ENCODE data around the gene RHOB.
"Not testable (repeated sequence)": the region's sequence is repeated elsewhere in the genome, so short reads cannot be mapped to it uniquely, and the experiment has no call there.

RHOB gene

GRCh38 chr2:20410556-20411277 lies 36.2 kb upstream of the RHOB start:
- no peak for DNase-seq
- H3K4me1 ChIP-seq (ENCODE audit: control insufficient read depth, insufficient read depth, low read length, poor library complexity, severe bottlenecking), result no peaks in the 10 kb centered on the region

GRCh38 chr2:20411361-20411894 lies 35.4 kb upstream of the RHOB start:
- no peak overlapping the region for H3K27ac ChIP-seq (ENCODE audit: insufficient read depth, low read length, poor library complexity, severe bottlenecking)
- no peaks in the 10 kb centered on the region for H3K4me1 ChIP-seq (ENCODE audit: control insufficient read depth, insufficient read depth, low read length, poor library complexity, severe bottlenecking)
- no peaks in the 10 kb centered on the region for H3K36me3 ChIP-seq (ENCODE audit: control insufficient read depth, insufficient read depth, low read length)
- no peaks in the 10 kb centered on the region for H3K27me3 ChIP-seq (replicated peaks; ENCODE audit: control insufficient read depth, insufficient read depth, low read length, poor library complexity, severe bottlenecking)
- no peaks in the 10 kb centered on the region for H3K9me3 ChIP-seq (ENCODE audit: control insufficient read depth, low read length)
- no peak overlapping the region for H3K4me3 ChIP-seq (ENCODE audit: insufficient read depth, low read depth, low read length, poor library complexity, severe bottlenecking)
- peak; percentile 33 to 46 (median 42) for DNase-seq

More at GRCh38 chr2:20410556-20411277, 36.2 kb upstream of the RHOB start:
- Histone ChIP-seq H3K9me3 (ENCODE audit: control insufficient read depth, low read length) (no peaks in the 10 kb centered on the region), H3K4me3 (ENCODE audit: insufficient read depth, low read depth, low read length, poor library complexity, severe bottlenecking) (no peak overlapping the region), H3K36me3 (ENCODE audit: control insufficient read depth, insufficient read depth, low read length) (no peaks in the 10 kb centered on the region), H3K27ac (ENCODE audit: insufficient read depth, low read length, poor library complexity, severe bottlenecking) (no peak overlapping the region), H3K27me3 (replicated peaks; ENCODE audit: control insufficient read depth, insufficient read depth, low read length, poor library complexity, severe bottlenecking) (no peaks in the 10 kb centered on the region)

DNA sequence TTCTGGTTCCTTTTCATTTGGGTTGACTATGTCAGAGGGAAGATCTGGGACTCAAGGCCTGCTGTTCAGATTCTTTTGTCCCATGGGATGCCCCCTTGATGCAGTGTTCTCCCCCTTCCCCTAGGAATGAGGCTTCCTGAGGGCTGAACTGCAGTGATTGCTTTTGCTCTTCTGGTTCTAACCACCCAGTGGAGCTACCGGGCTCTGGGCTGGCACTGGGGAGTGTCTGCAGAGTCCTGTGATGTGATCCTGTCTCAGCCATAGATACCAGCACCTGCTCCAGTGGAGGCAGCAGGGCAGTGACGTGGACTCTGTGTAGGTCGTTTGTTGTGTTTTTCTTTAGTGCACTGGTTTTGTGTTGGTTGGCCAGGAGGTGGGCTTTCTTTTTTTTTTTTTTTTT lies 32.1 kb upstream of the RHOB start:
- no peak overlapping the region for H3K27ac ChIP-seq (ENCODE audit: insufficient read depth, low read length, poor library complexity, severe bottlenecking)
- H3K4me3 ChIP-seq (ENCODE audit: insufficient read depth, low read depth, low read length, poor library complexity, severe bottlenecking), result no peak overlapping the region
- no peaks in the 10 kb centered on the region for H3K27me3 ChIP-seq (replicated peaks; ENCODE audit: control insufficient read depth, insufficient read depth, low read length, poor library complexity, severe bottlenecking)
- H3K4me1 ChIP-seq (ENCODE audit: control insufficient read depth, insufficient read depth, low read length, poor library complexity, severe bottlenecking), result no peaks in the 10 kb centered on the region
- no peaks in the 10 kb centered on the region for H3K9me3 ChIP-seq (ENCODE audit: control insufficient read depth, low read length)
- DNase-seq, result no peak
- H3K36me3 ChIP-seq (ENCODE audit: control insufficient read depth, insufficient read depth, low read length), result no peaks in the 10 kb centered on the region

DNA sequence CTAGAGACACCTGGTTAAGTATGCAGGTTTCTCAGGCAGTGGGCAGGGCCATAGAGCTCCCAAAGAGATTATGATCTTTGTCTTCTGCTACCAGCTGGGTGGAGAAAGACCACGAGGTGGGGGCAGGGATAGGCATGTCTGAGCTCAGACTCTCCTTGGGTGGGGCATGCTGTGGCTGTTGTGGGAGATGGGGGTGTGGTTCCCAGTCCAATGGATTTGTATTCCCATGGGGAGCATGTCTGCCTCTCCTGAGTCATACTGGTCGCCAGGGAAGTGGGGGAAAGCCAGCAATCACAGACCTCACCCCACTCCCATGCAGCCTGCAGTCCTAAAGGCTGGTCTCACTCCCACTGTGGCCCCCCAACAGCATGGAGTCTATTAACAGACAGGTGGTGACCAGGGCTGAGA lies 31.4 kb upstream of the RHOB start:
- Histone ChIP-seq H3K4me3 (ENCODE audit: insufficient read depth, low read depth, low read length, poor library complexity, severe bottlenecking) (no peak overlapping the region), H3K9me3 (ENCODE audit: control insufficient read depth, low read length) (no peaks in the 10 kb centered on the region), H3K4me1 (ENCODE audit: control insufficient read depth, insufficient read depth, low read length, poor library complexity, severe bottlenecking) (no peaks in the 10 kb centered on the region), H3K36me3 (ENCODE audit: control insufficient read depth, insufficient read depth, low read length) (no peaks in the 10 kb centered on the region), H3K27ac (ENCODE audit: insufficient read depth, low read length, poor library complexity, severe bottlenecking) (no peak overlapping the region), H3K27me3 (replicated peaks; ENCODE audit: control insufficient read depth, insufficient read depth, low read length, poor library complexity, severe bottlenecking) (no peaks in the 10 kb centered on the region)
- DNase-seq, result no peak

- DNase-seq, result no peak
- no peaks in the 10 kb centered on the region for H3K4me1 ChIP-seq (ENCODE audit: control insufficient read depth, insufficient read depth, low read length, poor library complexity, severe bottlenecking)
- no peaks in the 10 kb centered on the region for H3K9me3 ChIP-seq (ENCODE audit: control insufficient read depth, low read length)
- H3K36me3 ChIP-seq (ENCODE audit: control insufficient read depth, insufficient read depth, low read length), result no peaks in the 10 kb centered on the region
- H3K27ac ChIP-seq (ENCODE audit: insufficient read depth, low read length, poor library complexity, severe bottlenecking), result no peak overlapping the region
- H3K27me3 ChIP-seq (replicated peaks; ENCODE audit: control insufficient read depth, insufficient read depth, low read length, poor library complexity, severe bottlenecking), result no peaks in the 10 kb centered on the region
- no peak overlapping the region for H3K4me3 ChIP-seq (ENCODE audit: insufficient read depth, low read depth, low read length, poor library complexity, severe bottlenecking)
These were observed 30.2 kb upstream of the RHOB start for GRCh38 chr2:20416723-20417122.

DNA sequence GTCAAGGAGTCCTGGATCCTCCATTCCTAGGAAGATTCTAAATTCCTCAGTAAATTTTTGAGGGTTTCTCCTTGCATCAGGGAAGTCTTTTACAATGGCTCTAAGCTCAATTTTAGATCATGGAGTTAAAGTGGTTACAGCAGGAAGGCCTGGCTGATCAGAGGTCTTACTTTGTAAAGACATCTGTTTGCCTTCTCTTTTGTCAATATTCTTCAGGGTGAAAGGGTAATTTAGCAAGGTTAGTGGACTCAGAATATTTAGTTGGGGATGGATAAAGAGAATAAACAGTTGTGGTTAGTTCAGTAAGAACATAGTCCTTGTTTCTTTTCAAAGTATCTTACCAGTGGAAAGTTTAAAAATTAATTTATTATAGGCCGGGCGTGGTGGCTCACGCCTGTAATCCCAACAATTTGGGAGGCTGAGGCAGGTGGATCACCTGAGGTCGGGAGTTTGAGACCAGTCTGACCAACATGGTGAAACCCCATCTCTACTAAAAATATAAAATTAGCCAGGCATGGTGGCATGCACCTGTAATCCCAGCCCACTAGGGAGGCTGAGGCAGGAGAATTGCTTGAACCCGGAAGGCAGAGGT lies 29.5 kb upstream of the RHOB start:
- H3K27me3 ChIP-seq (replicated peaks; ENCODE audit: control insufficient read depth, insufficient read depth, low read length, poor library complexity, severe bottlenecking); H3K36me3 ChIP-seq (ENCODE audit: control insufficient read depth, insufficient read depth, low read length); H3K4me1 ChIP-seq (ENCODE audit: control insufficient read depth, insufficient read depth, low read length, poor library complexity, severe bottlenecking); DNase-seq; H3K27ac ChIP-seq (ENCODE audit: insufficient read depth, low read length, poor library complexity, severe bottlenecking); H3K4me3 ChIP-seq (ENCODE audit: insufficient read depth, low read depth, low read length, poor library complexity, severe bottlenecking); H3K9me3 ChIP-seq (ENCODE audit: control insufficient read depth, low read length): not testable (repeated sequence)

GRCh38 chr2:20418519-20418918 lies 28.4 kb upstream of the RHOB start:
- H3K27me3 ChIP-seq (replicated peaks; ENCODE audit: control insufficient read depth, insufficient read depth, low read length, poor library complexity, severe bottlenecking), result no peaks in the 10 kb centered on the region
- DNase-seq, result no peak
- H3K27ac ChIP-seq (ENCODE audit: insufficient read depth, low read length, poor library complexity, severe bottlenecking), result no peak overlapping the region
- no peaks in the 10 kb centered on the region for H3K36me3 ChIP-seq (ENCODE audit: control insufficient read depth, insufficient read depth, low read length)
- no peak overlapping the region for H3K4me3 ChIP-seq (ENCODE audit: insufficient read depth, low read depth, low read length, poor library complexity, severe bottlenecking)
- H3K9me3 ChIP-seq (ENCODE audit: control insufficient read depth, low read length), result no peaks in the 10 kb centered on the region
- H3K4me1 ChIP-seq (ENCODE audit: control insufficient read depth, insufficient read depth, low read length, poor library complexity, severe bottlenecking), result no peaks in the 10 kb centered on the region

GRCh38 chr2:20419007-20419576 lies 27.8 kb upstream of the RHOB start:
- Histone ChIP-seq H3K4me1 (ENCODE audit: control insufficient read depth, insufficient read depth, low read length, poor library complexity, severe bottlenecking) (no peaks in the 10 kb centered on the region), H3K4me3 (ENCODE audit: insufficient read depth, low read depth, low read length, poor library complexity, severe bottlenecking) (no peak overlapping the region)
- DNase-seq, result no peak

DNA sequence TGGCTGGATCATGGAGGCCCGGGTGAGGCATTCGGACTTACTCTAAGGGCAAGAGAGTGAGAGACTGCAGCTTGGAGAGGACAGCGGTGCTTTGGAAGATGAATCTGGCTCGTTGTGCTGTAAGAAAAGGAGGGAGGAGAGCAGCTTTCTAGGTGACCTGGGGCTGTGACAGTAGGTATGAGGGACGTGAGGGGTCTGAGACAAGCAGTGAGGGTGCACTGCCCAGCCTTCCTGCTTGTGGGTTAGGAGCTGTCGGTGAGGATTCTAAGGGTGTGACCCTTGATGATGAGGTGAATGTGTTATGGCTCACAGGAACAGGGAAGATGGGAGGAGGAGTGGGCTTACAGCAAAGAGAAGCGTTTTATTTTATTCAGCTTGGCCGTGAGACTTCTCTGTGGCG lies 27.1 kb upstream of the RHOB start:
- no peaks in the 10 kb centered on the region for H3K9me3 ChIP-seq (ENCODE audit: control insufficient read depth, low read length)
- no peak overlapping the region for H3K27ac ChIP-seq (ENCODE audit: insufficient read depth, low read length, poor library complexity, severe bottlenecking)
- no peaks in the 10 kb centered on the region for H3K36me3 ChIP-seq (ENCODE audit: control insufficient read depth, insufficient read depth, low read length)
- no peaks in the 10 kb centered on the region for H3K27me3 ChIP-seq (replicated peaks; ENCODE audit: control insufficient read depth, insufficient read depth, low read length, poor library complexity, severe bottlenecking)
- no peak for DNase-seq
- peaks cover 6% of the 10 kb centered on the region for H3K4me1 ChIP-seq (ENCODE audit: control insufficient read depth, insufficient read depth, low read length, poor library complexity, severe bottlenecking)
- H3K4me3 ChIP-seq (ENCODE audit: insufficient read depth, low read depth, low read length, poor library complexity, severe bottlenecking), result no peak overlapping the region

More at GRCh38 chr2:20419007-20419576, 27.8 kb upstream of the RHOB start:
- no peaks in the 10 kb centered on the region for H3K9me3 ChIP-seq (ENCODE audit: control insufficient read depth, low read length)
- no peaks in the 10 kb centered on the region for H3K27me3 ChIP-seq (replicated peaks; ENCODE audit: control insufficient read depth, insufficient read depth, low read length, poor library complexity, severe bottlenecking)
- H3K27ac ChIP-seq (ENCODE audit: insufficient read depth, low read length, poor library complexity, severe bottlenecking), result no peak overlapping the region
- no peaks in the 10 kb centered on the region for H3K36me3 ChIP-seq (ENCODE audit: control insufficient read depth, insufficient read depth, low read length)

GRCh38 chr2:20421336-20421987 lies 25.4 kb upstream of the RHOB start:
- no peak overlapping the region for H3K4me3 ChIP-seq (ENCODE audit: insufficient read depth, low read depth, low read length, poor library complexity, severe bottlenecking)
- peaks cover 11% of the 10 kb centered on the region for H3K4me1 ChIP-seq (ENCODE audit: control insufficient read depth, insufficient read depth, low read length, poor library complexity, severe bottlenecking)
- no peak for DNase-seq
- H3K9me3 ChIP-seq (ENCODE audit: control insufficient read depth, low read length), result no peaks in the 10 kb centered on the region
- no peaks in the 10 kb centered on the region for H3K36me3 ChIP-seq (ENCODE audit: control insufficient read depth, insufficient read depth, low read length)
- no peaks in the 10 kb centered on the region for H3K27me3 ChIP-seq (replicated peaks; ENCODE audit: control insufficient read depth, insufficient read depth, low read length, poor library complexity, severe bottlenecking)
- no peak overlapping the region for H3K27ac ChIP-seq (ENCODE audit: insufficient read depth, low read length, poor library complexity, severe bottlenecking)

Data from effector memory CD4-positive, alpha-beta T cell (primary cell).